Left forelimb (tissue), 1 donor: ENCODE measurements around the gene GJD4.

Source experiments
- DNase-seq: peaks from one replicate; pipeline ENCODE4 v3.0.0-alpha.2; 2018; ENCODE audit warnings: low spot score

Gene GJD4, protein sequence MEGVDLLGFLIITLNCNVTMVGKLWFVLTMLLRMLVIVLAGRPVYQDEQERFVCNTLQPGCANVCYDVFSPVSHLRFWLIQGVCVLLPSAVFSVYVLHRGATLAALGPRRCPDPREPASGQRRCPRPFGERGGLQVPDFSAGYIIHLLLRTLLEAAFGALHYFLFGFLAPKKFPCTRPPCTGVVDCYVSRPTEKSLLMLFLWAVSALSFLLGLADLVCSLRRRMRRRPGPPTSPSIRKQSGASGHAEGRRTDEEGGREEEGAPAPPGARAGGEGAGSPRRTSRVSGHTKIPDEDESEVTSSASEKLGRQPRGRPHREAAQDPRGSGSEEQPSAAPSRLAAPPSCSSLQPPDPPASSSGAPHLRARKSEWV

DNA sequence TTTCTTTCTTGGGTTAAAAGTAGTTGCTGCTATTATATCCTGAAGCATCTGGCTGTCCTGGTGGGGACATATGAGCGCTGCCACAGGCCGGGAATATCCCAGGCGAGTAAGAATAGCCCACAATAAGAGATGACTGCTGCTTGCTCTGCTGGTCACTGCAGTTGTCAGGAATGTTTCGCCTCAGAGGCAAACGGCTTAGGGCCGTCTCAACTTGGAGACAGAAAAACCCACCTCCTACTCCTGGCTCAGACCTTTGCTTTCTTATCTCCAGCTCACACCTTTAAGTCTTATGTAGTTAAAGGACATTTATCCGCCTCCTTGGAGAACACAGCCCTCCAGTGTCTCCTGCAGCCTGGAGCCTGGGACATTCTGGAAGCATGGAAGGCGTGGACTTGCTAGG, at the start of gene GJD4:
Gene GJD4 (plus strand): TSS at position 151 of the 400 bp plus-strand sequence. CDS start 227 bp downstream, at position 378.
- no peak for DNase-seq

DNA sequence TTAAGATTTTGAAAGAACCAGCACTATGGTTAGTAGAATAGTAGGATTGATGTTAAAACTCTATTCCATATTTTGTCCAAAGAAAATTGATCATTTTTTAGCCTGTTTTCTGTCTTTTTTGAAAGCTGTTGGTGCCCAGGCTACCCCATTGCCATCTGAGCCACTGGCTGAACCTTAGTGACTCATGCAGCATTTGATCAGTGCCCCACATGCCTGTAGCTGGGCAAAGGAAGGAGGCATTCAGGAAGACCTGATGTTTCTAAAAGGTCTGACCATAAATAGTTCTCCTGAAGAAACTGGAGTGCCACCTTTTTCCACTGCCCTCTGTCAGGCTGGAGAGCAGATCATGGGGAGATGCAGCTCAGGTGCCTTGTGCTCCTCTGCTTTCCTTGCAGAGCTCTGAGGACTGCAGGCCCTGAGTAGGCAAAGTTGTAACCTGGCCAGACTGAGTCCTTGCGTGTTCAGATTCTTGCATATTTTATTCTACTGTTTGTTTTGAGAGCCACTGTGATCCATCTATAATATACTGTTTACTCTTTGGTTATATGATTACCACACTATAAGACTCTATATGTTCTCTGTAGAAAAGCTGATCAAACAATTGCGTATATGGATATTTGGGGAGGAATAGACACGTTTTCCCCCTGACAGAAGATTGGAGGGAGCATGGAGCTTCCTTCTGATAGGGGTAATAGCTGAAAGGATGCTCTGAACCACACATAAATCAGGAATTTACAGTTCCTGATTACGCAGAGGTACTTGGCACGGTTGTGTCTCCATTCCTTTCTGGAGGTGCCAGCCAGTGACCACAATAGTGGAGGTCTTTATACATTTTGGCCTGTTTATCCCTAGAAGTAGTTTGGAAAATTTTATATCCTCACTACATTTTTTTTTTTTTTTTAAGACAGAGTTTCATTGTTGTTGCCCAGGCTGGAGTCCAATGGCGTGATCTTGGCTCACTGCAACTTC, 48.9 kb upstream of the GJD4 start:
- DNase-seq, result no peak

DNA sequence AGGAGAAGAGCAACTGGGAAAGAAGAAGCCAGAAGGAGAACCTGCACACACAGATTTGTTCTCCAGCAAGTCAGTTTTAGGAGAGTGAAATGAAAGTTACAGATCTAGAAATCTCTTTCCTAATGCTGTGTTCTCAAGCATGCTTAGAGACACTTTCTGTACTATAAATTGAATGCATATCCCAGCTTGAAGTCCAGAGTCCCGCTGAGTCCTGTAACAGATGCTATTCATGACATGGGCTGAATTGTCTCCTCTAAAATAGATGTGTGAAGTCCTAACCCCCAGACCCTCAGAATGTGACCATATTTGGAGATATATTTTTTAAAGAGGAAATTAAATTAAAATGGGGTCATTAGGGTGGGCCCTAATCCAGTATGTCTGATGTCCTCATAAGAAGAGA, 46.9 kb upstream of the GJD4 start:
- DNase-seq, result no peak

DNA sequence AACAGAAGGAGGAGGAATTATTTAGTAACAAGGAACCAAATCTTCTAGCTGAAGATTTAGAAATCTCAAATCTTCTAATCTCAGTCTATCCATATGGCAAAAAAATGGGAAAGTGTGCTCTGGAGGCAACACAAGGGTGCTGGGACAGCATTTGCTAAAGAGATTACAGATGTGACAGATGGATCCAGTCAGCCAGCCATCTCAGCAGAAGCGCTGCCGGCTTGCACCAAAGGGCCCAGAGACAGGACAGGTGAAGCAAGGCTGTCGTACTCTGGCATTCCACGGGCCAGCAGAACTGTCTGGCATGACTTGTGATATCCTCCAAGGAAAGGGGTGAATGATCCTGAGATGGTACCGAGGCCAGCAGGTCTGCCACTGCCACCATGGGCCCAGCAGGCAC, 45.7 kb upstream of the GJD4 start:
- no peak for DNase-seq

DNA sequence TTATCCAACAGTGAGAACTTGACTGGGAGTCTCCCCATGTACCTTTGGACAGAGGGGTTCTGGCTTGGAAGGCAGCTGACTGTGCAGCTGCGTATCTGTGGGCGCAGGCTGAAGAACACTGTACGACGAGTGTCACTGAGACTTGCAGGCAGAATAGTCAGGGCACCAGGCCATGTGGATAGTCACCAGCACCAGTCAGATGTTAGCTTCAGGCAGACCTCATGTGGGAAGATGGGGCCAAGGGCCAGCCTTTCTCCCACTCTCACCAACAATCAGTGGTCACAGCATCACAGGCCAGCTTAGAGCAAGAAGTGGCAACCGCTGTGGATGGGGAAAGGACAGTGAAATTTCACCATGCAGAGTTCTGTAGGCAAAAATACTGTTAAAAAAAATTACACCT, 43.4 kb upstream of the GJD4 start:
- DNase-seq, result no peak

DNA sequence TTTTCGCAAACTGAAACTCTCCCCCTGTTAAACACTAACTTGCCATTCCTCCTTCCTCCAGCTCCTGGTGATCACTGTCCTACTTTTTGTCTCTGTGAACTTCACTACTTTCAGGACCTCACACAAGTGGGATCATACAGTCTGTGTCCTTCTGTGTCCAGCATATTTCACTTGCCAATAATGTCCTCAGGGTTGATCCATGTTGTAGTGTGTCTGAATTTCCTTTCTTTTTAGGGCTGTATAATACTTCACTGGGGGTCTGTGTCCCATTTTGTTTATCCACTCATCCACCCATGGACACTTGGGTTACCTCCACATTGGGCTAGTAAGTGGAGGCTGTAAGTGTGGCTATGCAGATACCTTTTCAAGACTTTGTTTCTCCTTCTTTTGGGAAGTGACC, 42.7 kb upstream of the GJD4 start:
- DNase-seq, result no peak

DNA sequence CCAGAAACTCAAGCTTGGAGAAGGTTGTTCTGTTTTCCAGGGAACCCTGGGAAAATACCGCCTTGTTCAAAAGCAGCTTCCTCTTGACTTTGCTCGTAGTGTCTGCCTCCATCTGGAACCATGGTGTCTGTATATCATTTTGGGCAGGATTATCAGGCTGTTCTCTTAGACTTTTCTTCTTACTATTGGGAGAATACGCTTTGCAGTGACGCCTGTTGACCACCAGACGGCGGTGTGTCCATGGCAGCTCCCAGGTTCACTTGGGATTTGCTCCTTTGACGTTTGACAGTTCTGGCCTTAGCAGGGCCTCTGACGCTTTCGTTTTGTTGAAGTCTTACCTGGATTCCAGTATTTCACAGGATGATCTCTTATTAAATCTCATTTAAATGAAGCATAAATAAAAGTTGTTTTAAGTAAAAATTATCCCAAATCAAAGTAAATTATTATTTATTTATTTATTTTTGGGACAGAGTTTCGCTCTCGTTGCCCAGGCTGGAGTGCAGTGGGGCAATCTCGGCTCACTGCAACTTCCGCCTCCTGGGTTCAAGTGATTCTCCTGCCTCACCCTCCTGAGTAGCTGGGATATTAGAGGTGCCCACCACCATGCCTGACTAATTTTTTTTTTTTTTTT, 41.8 kb upstream of the GJD4 start:
- DNase-seq, result no peak

DNA sequence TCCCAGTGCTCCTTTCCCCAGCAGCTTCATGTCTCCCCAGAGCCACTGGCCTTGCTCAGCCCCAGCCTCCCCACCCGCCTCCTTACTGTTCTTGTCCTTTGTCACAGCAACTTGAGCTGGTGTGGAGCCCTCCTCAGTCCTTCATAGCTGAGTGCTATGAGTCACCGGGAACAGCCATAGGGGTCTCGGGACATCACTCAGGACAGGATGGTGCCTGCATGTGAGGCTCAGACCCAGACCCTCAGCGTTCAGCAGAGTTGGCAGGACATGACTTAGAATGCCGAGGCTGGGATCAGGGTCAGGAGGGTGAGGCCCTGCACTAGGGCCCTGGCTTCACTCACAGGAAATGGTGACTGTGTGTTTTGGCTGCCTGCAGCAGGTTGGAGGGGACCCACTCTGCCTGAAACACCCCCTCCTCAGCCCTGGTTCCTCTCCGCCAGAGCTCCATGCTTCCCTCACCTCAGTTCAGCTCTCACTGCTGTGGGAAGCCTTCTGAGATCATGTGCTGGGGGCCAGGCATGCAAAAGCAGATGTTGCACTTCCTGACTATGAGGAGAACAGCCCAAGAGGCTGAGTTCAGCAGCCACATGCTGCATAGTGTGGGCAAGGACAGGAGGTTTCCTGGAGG, 40.7 kb upstream of the GJD4 start:
- DNase-seq, result no peak

DNA sequence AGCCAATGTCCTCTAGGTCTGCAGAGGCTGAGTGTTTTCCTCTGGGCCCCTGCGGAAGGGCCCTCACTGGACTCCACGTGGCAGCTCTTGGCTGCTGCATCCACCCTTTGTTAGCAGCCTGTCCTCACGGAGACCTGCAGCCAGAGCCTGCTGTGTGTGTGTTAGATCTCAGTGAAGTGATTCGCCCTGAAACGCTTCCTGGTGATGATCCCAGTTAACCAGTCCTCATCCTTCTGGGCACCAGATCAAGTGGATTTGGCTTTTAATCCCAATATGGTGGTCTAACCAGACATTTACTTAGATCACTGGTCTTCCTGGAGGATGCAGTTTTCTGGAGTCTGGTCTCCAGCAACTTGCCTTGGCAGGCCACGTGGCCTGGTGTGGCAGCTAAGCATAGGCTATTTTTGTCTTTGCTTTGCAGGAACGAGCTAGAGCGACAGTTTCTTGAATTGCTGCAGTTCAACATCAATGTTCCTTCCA, 39.5 kb upstream of the GJD4 start:
- no peak for DNase-seq

DNA sequence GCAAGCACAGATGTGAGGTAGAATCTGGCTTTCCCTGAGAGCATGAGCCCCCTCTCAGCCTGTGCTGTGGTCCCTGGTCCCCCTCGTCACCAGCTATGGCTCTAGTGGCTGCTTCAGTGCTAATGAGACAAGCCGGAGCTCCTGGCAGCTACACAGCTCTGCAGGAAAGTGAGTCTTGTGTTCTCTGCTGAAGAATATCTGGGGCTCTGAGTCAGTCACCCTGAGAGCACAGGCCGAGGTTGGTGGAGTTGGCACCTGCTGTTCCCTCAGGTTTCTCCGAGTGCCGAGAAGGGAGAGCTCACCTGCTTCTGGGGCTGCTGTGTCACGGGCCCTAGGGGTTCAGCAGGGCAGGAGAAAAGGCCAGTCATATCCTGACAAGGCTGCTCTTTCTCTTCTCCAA, 37.2 kb upstream of the GJD4 start:
- no peak for DNase-seq

DNA sequence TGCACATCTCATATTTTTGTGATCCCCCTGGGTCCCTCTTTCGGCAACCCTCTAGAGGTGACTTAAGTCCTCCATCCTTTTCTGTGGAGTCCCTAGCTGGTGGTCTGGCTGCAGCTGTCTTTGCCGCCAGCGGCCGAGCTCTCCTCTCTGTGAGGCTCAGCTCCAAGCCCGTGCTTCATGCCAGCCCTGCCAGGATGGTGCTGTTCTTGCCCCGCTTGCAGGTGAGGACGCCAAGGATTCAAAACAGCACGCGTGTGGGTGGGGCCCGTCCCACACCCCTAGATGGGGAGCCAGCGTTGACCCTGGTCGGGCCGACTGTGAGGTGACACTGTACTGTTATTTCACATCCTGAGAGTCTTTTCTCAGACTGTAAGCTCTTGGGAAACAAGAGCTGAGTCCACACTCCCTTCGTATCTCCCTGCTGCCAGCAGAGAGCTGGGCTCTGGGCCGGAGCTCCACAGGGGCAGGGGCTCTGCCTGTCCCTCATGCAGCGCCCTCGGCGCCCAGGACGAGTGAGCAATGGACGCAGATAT, 36.6 kb upstream of the GJD4 start:
- DNase-seq, result no peak

DNA sequence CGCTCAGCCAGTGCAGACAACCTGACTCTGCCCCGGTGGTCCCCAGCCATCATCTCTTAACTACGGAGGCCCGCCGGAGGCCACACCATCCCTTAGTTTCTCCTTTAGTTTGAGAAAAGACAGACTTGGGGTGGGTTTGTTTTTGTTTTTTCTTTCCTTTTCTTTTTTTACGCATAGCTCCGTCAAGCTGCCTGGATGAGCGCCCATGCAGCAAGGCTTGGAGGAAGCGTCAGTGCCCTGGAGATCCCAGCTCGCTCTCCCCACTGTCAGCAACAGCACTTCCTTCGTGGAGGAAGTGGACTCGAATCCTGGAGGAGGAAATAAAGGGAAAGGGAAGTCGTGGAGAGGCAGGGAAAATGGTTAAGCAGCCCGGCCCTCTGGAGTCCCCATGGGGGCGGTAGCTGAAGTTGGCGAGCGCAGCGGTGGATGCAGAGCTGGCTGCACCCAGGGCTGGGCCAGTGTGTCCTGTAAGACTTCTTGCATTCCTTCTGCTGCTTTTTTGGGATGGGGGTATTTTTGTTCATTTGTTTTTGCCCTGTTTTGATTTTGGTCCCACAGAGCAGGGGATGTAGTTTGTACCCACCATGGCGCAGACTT, 35.9 kb upstream of the GJD4 start:
- DNase-seq, result no peak

DNA sequence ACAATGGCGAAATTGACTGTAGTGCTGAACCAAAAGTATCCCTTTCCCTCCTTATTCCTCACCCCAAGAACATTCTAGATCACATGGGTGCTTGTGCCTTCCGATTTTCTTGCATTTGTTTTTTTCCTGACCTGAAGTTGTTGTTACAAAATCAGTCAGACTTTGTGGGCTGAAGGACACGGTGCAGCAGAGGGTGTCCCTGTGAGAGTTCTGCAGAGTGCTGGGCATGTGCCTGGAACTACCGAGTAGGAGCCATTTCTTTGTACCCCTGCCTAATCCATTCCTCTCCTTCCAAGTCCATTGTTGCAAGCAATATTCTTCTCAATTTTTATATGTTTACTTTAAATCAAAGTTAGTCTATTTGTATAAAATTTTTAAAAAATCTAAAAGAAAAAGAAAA, 35.3 kb upstream of the GJD4 start:
- DNase-seq, result no peak

DNA sequence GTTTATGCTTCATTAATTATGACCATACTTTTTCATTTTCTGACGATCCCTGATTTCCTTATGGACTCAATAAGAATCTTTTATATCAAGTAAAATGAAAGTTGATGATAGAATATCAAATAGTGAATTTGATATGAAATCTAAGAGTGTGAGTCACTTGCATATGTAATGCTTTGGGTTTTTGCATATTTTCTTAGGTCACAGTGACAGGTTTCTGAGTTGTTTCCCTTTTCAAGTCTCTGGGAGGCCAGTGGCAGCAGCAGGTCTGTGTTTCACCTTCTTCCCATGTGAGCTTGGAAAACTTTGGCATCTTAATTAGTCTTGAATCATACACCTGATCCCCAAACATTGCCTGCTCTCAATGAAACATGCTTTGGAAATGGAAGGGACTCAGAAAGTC, 34.7 kb upstream of the GJD4 start:
- DNase-seq, result no peak

DNA sequence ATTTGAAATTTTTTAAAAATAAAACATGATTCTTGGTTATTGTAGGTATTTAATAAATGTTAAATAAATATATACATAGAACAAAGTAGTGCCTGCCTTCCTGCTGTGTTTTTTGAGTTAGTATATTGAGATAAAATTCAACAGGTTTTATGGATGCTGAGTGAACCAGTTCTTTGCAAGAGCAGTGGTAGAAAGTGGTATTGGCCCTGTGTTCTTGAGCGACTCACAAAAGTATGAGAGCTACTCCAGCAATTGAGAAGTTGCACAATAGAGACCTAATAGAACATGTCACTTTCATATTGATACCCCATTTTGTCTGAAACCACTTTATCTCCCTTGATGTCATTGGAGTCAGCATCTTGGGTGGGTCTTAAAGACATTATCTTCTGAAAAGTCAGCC, 32.6 kb upstream of the GJD4 start:
- DNase-seq, result no peak

DNA sequence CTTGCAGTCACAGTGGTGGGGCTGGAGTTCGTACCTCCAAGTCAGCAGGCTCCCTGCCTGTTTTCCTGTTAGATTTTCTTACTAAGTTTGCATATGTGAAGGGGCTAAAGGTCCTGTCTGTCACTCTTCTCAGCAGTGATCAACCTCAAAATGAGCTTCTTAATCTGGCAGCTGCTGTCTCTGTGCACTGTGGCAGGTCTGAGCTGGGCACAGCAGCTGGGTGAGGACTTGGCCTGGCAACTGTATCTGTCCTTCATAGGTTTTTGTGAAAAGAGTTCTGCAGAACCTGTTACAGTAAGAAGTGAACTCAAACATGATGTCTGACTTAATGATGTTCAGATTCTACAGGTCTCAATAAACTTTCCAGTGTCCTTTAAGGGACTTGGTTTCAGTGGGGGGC, 31.3 kb upstream of the GJD4 start:
- DNase-seq, result no peak

DNA sequence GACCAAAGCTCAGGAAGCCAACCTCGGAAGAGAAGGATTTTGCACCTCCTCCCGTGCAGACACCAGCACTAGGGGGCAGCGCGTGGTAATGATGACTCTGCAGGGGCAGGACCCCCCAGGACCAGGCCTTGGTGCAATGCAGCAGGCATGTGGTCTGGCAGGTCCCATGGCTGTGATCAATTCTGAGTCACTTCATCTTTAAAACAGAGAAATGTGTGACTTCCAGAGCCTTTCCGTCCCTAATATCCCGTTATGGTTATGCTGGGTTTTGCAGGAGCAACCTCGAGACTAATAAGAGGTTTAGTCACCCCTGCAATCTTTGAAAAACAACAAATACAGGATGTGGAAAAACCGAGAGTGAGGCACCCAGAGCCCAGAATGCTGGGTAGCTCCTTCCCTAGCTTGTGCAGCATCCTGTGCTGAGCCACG, 30.2 kb upstream of the GJD4 start:
- DNase-seq, result no peak

DNA sequence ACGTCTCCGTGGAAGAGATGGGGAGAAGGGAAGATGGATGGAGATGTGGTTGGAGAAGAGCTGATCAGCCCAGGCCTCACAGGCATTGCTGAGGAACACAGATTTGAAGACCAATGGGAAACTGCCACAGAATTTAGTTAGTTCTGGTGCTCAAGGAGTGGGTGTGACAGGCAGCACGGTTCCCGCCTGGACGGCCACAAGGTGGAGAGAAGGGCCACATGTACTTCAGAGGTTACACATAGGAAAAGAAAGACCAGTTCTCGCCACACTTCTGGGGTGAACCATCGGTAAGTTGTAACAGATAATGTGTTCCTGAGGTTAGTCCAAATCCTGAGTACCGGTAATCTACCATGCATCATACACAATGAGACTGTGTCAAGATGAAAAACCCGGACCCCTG, 29.5 kb upstream of the GJD4 start:
- DNase-seq, result no peak

DNA sequence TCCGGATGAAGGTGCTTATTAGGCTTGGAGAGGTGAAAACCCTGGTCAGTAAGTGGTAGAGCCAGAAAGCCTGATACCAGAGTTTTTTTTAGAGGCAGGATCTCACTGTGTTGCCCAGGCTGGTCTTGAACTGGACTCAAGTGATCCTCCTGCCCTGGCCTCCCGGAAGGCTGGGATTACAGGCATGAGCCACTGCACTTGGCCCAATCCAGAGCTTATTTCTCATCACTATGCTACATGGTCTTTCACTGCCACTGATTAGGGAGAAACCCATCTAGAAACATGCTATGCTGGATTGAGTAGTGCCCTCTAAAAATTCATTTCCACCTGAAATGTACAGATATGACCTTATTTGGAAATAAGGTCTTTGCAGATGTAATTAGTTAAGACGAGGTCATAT, 28.4 kb upstream of the GJD4 start:
- no peak for DNase-seq

DNA sequence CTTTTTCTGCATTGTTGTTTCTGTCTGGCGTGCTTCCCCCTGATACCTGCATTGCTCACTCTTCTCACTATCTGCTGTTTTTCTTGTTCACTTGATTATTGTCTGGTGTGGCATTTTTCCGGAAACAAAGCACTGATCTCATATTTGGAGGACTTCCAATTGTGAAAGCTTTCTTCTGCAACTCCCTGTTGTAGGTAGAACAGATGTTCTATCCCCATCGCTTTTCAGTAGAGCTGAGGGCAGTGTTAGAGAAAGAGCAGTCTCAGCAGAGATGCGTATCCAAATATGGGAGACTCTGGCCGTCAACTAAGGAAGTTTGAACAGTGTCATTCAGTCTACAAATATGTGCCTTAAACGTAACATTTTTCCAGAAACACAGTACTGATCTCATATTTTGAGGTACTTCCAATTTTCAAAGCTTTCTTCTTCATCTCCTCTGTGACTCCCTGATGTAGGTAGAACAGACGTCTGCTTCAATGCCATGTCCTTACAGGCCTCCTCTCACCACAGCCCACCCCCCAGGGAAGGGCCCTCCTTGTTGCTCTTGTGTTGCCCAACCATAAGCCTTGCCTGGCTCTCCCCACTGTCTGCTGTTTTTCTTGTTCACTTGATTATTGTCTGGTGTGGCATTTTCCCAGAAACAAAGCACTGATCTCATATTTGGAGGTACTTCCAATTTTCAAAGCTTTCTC, 27.1 kb upstream of the GJD4 start:
- DNase-seq, result peak; percentile 66

DNA sequence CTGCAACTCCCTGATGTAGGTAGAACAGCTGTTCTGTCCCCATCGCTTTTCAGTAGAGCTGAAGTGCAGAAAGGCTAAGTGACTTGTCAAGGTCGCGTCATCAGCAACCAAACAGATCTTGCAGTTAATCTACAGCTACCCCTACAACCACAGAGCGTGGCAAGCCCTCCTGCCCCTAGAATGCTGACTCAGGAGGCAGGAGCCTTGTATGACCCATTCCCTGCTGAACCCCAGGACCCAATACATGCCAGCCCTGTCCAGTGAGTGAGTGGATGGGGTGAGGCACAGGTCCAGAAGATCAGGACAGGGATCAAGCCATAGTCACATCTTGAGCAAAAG, 26.6 kb upstream of the GJD4 start:
- no peak for DNase-seq
